ENCODE data around the gene ARAP2. TPM values are rescaled to one million over a fixed set of nuclear protein-coding genes. Genes with fewer than 3 reads are reported as not detected.

Gene ARAP2
- total and polyA plus RNA-seq, 9 of the 15 experiments (the other 6 are each of a cell fraction or from before 2014, with no cell fraction given), result 0.03 to 0.35 (median 0.11) TPM; not detected in 4

DNA sequence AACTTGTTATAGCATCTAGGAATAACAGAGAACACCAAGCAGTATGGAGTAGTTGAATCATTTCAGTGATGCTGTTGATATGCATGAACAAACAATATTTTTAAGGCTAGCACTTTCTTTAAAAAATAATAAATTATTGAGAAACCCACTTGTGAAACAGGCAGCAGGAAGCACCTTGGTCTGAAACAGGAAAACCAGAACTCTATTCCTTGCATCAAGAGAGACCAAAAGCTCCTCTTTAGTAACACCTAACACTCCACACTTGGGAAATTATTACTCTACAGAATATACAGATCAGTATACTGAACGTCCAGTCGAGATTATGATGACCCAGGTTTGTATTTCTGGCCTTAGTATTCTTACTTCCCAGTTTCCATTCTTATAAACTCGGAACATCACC, 129.0 kb downstream of the ARAP2 start:
- ATAC-seq, result no peak
- TF ChIP-seq CBX5 (IDR thresholded peaks at IDR 0.05; ENCODE audit: borderline replicate concordance, low read depth), result no peak
- TF ChIP-seq SP1 (CRISPR knock-in tag; IDR thresholded peaks at IDR 0.05), result no peak
- no peak for TF ChIP-seq PPARD (CRISPR knock-in tag; IDR thresholded peaks at IDR 0.05)
- no peak for TF ChIP-seq HEY1 (CRISPR knock-in tag; IDR thresholded peaks at IDR 0.05; ENCODE audit: borderline replicate concordance)
- no peak for TF ChIP-seq ZSCAN29 (IDR thresholded peaks at IDR 0.05)
- no peak for TF ChIP-seq ZBTB7A (IDR thresholded peaks at IDR 0.05; ENCODE audit: borderline replicate concordance, control insufficient read depth, low read depth, low read length)

DNA sequence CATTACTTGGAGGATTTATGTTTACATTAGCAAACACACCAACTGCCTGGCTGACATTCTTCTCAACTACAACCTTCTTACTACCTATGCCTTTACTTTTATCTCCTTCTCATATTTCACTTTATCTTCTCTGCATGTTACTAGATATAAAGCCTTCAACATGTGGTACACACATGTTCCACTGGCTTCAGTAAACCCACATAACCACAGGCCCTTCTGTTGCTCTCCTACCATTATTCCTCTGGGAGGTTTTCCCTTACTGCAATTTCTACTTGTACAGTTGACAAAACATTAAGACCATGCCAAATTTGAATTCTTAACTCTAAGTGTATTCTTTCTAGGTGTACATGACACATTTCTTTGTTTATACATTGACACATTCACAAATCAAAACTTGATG, 133.1 kb downstream of the ARAP2 start:
- Histone ChIP-seq H3K27ac (ENCODE audit: extremely low read depth, low read depth, low read length) (no peak overlapping the region), H3K9ac (ENCODE audit: insufficient read depth in 1 of 2, low read depth in 2 of 2, low read length in 2 of 2) (no peak overlapping the region), H4K20me1 (replicated peaks; ENCODE audit: control insufficient read depth, insufficient read depth, low read length) (no peaks in the 10 kb centered on the region), H2AFZ (ENCODE audit: low read depth, low read length) (no peak overlapping the region), H3K4me1 (replicated peaks in 1 of 2; ENCODE audit: control insufficient read depth in 2 of 2, insufficient read depth in 2 of 2, low read length in 2 of 2) (no peaks in the 10 kb centered on the region), H3K9me1 (ENCODE audit: control insufficient read depth, insufficient read depth, low read length) (no peaks in the 10 kb centered on the region), H3K9me3 (replicated peaks; ENCODE audit: control insufficient read depth, insufficient read depth, low read depth, low read length) (0 out of 2 replicates have a peak, but pooled peaks cover 1% of the 10 kb centered on the region), H3K27me3 (ENCODE audit: control insufficient read depth in 2 of 2, insufficient read depth in 2 of 2, low read length in 2 of 2) (no peaks in the 10 kb centered on the region), H3K36me3 (ENCODE audit: control insufficient read depth, insufficient read depth, low read length) (no peaks in the 10 kb centered on the region), H3K79me2 (ENCODE audit: control insufficient read depth, insufficient read depth, low read length) (no peaks in the 10 kb centered on the region), H3K4me2 (ENCODE audit: insufficient read depth, low read length) (no peak overlapping the region), H3K4me3 (no peak overlapping the region)
- no TSS peak for BruUV-seq (replicated peaks)
- FAIRE-seq (no peak), DNase-seq (ENCODE audit: extremely low read depth in 1 of 4, low spot score in 3 of 4) (no peak), ATAC-seq (no peak)
- intact Hi-C loops (cut with micrococcal nuclease) (no loop called here), in situ Hi-C loops (cut with MboI) (no loop called here)
- no peak for TF ChIP-seq MAZ (CRISPR knock-in tag; conservative IDR thresholded peaks at IDR 0.05 in 1 of 2, IDR thresholded peaks at IDR 0.05 in 1 of 2)
- no peak for TF ChIP-seq CREM (IDR thresholded peaks at IDR 0.05; ENCODE audit: low read depth)
- TF ChIP-seq, protein P1, sequence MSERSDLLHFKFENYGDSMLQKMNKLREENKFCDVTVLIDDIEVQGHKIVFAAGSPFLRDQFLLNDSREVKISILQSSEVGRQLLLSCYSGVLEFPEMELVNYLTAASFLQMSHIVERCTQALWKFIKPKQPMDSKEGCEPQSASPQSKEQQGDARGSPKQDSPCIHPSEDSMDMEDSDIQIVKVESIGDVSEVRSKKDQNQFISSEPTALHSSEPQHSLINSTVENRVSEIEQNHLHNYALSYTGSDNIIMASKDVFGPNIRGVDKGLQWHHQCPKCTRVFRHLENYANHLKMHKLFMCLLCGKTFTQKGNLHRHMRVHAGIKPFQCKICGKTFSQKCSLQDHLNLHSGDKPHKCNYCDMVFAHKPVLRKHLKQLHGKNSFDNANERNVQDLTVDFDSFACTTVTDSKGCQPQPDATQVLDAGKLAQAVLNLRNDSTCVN (CRISPR knock-in tag; IDR thresholded peaks at IDR 0.05), result no peak
- no peak for TF ChIP-seq POLR2B (IDR thresholded peaks at IDR 0.05; ENCODE audit: low read depth, partially characterized antibody)
- CTCF ChIA-PET (ENCODE audit: low intra/inter-chr PET ratio), result no interaction called here
- POLR2A ChIA-PET, result no interaction called here

More for the DNA sequence above, 129.0 kb downstream of the ARAP2 start:
- DNase-seq (ENCODE audit: extremely low read depth in 1 of 4, low spot score in 3 of 4) (no peak), FAIRE-seq (no peak)
- no peak overlapping the region for H3K9ac ChIP-seq (ENCODE audit: insufficient read depth in 1 of 2, low read depth in 2 of 2, low read length in 2 of 2)
- H3K27ac ChIP-seq (ENCODE audit: extremely low read depth, low read depth, low read length), result no peak overlapping the region
- ChIA-PET POLR2A (no interaction called here), CTCF (ENCODE audit: low intra/inter-chr PET ratio) (no interaction called here)
- WGBS (ENCODE audit: insufficient coverage, low coverage, missing lambda C conversion rate), result 0% methylated on average over 3 of the region's 3 CpGs
- no peak overlapping the region for H3K4me2 ChIP-seq (ENCODE audit: insufficient read depth, low read length)
- no peak overlapping the region for H3K4me3 ChIP-seq
- H2AFZ ChIP-seq (ENCODE audit: low read depth, low read length), result no peak overlapping the region
- H3K4me1 ChIP-seq (replicated peaks in 1 of 2; ENCODE audit: control insufficient read depth in 2 of 2, insufficient read depth in 2 of 2, low read length in 2 of 2), result no peaks in the 10 kb centered on the region
- BruUV-seq (replicated peaks), result no TSS peak
- in situ Hi-C loops (cut with MboI) (no loop called here), intact Hi-C loops (cut with micrococcal nuclease) (no loop called here)
- no peaks in the 10 kb centered on the region for H3K36me3 ChIP-seq (ENCODE audit: control insufficient read depth, insufficient read depth, low read length)
- H3K9me1 ChIP-seq (ENCODE audit: control insufficient read depth, insufficient read depth, low read length), result no peaks in the 10 kb centered on the region
- no peaks in the 10 kb centered on the region for H3K79me2 ChIP-seq (ENCODE audit: control insufficient read depth, insufficient read depth, low read length)
- no peaks in the 10 kb centered on the region for H3K27me3 ChIP-seq (ENCODE audit: control insufficient read depth in 2 of 2, insufficient read depth in 2 of 2, low read length in 2 of 2)
- no peaks in the 10 kb centered on the region for H4K20me1 ChIP-seq (replicated peaks; ENCODE audit: control insufficient read depth, insufficient read depth, low read length)
- 0 out of 2 replicates have a peak, but pooled peaks cover 1% of the 10 kb centered on the region for H3K9me3 ChIP-seq (replicated peaks; ENCODE audit: control insufficient read depth, insufficient read depth, low read depth, low read length)
